HG03354 (cell line): ENCODE data around the gene WWC2.

Experiments
- ATAC-seq: cut with Tn5 transposase; IDR thresholded peaks from one replicate; pipeline ENCODE4 v1.9.1; 2021; ENCODE audit warnings: mild to moderate bottlenecking; ENCODE audit not compliant: unreplicated experiment, poor library complexity, severe bottlenecking

Gene WWC2

DNA sequence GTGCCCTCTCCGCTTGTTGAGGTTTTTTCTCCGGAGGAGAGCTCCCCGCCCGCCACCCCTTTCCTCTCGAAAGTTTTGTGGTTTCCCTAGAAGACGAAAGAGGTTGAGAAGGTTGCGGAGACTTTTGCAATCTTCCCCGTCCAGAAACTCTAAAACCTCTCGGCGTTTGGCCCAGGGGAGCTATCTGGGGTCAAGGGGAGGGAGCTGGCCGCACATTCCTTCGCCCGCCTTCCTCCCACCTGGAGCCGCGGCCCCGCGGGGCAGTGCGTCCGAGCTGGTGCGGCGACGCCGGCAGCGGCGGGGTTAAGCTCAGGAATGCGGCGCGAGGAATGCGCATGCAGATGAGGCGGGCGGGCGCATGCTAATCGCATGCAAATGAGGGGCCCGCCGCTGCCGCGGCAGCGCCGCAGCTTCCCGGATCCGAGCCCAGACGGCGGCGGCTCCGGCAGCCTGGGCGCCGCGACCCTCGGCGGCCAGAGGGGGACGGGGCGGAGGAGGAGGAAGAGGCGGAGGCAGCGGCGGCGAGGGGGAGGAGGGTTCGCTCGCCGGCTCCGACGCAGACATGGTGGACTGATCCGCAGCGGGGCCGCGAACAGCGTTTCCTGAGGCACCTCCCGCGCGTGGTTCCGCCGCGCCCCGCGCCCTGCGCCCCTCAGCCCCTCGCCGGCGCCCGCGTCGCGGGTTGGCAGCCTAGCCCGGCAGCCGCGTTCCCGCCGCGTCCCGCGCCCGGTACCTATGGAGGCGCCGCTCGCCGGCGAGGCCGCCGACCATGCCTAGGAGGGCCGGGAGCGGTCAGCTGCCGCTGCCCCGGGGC, at the start of gene WWC2:
Gene WWC2, plus strand, starts transcription at position 535 of the 814 bp plus-strand sequence. Its CDS starts 235 bp downstream, at position 770.
- peak; percentile 75 for ATAC-seq

DNA sequence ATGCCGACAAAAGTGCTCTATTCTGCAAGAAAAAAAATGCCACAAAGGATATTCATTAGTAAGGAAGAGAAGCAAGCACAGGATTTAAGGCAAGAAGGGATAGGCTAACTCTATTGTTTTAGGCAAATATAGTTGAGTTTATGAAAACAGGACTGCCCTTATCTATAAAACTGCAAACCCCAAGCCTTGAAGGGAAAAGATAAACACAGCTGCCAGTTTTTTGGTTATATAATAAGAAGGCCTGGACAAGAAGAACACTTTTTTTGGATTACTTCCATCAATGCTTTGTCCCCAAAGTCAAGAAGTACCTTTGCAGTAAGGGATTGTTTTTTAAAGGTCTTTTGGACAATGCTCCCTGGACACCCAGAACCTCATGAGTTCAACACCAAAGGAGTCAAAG, 45.4 kb upstream of the WWC2 start:
- no peak for ATAC-seq

DNA sequence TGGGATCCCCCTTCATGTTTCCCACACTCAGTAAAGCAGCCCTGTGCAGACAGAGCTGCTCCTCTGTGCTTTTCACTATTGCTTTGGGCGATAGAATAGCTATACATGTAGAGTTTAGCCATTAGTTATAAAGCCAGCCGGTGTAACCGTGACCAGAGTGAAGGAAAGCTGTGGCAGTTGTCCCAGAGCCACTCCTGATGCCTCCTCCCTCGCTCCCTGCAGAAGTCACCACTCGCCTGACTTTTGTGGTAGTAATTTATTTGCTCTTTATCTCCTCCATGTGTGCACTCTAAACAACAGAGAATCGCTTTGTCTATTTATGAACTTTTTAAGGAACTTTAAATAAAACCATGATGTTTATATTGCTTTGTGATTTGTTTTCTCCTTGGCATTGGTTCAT, 41.8 kb upstream of the WWC2 start:
- no peak for ATAC-seq

DNA sequence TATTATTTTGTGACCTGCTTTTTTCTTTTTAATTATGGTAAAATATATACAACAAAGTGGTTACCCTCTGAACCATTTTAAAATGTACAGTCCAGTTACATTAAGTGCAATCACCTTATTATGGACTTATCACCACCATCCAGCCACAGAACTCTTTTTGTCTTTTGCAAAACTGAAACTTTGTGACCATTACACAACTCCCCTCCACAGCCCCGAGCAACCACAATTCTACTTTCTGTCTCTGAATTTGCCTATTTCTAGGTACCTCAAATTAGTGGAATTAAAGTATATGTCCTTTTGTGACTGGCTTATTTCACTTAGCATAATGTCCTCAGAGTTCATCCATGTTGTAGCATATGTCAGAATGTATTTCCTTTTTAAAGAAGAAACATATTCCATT, 39.3 kb upstream of the WWC2 start:
- ATAC-seq = peak; percentile 66

DNA sequence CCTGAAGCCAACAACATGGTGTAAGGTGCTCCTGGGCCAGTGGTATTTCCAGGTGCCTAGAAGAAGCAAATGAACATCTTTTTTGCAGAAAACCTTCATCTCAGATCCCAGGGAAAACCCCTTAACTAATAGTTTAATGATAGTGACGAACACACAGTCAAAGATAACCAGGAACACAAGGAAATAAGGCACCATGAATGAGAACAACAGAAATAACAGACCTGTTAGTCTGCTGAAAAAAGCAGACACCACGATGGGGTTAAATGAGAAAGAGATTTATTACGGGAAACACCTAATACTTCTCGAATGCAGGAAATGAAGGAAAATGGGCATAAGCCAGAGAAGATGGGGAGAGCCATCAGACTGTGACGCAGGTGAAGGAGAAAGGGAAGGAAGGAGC, 30.6 kb upstream of the WWC2 start:
- ATAC-seq = no peak

DNA sequence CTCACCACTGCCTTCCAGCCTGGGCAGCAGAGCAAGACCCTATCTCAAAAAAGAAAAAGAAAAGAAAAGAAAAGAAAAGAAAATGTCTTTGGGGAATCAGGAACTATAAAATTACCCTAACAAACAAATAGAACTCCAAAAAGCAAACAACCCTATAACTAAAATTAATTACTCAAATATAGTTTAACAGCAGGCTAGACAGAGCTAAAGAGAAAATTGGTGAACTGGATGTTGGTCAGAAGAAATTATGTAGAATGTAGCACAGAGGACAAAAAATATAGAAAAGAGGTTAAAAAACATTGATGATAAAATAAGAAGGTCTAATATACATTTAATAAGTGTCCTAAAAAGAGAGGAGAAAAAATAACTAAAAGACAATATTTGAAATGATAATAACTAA, 27.8 kb upstream of the WWC2 start:
- ATAC-seq = no peak

DNA sequence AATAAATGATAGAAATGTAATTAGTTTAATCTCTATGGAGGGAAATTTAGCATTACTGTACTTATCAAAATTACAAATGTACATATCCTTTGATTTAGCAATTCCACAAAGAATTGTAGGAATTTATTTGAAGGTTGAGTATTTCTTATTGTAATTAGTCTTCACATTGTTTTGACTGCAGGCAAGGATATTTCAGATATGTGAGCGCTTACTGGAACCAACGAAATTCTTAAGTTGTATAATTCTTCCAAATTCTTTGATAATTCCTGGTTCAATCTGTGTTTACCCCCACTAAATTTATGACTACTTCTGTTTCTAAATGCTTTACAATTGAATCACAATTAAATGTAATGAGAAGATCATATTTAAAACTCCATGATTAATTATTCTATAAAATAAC, 26.9 kb upstream of the WWC2 start:
- no peak for ATAC-seq

DNA sequence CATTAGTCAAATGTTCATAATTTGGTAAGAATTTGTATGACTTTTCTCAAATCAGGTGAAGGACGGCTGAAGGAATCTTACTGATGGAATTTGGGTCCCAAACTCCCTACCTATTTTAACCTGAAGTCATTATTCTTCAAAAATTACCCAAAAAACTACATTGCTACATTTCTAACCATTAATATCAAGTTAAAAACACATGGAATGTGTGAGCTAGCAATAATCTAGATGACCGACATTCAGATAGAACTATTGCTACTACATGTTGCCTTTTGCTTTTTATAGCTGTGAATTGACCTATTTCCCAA, 25.3 kb upstream of the WWC2 start:
- ATAC-seq = no peak

DNA sequence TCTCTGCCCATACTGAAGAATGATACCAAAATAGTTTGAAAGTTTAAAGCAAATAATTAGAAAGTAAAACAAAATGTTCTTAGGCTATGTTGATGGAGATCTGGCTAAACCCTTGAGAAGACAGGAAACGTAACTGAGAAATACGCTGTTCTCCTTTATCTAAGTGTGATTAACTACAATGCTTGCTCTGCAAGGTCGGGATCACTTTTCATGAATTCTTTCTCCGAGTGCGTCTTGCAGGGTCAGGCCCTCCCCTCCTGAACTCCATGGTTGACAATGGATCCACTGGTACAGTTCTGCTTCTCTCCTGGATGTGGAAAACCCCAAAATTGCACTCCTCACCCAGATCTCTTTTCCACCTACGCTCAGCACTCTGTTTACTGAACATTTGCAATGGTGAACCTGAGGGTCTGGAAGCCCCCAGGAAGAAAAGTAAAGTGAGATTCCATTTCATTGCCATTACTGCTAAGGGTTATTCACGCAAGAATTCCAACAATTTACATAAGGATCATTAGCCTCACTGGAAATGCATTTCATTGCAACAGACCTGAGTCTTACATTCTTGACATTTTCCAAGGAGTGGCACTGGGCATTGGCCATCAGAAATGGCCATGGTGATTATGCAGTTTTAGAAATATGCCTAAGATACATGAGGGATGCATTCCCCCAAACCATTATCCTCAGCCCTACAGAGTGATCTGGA, 24.6 kb upstream of the WWC2 start:
- no peak for ATAC-seq

DNA sequence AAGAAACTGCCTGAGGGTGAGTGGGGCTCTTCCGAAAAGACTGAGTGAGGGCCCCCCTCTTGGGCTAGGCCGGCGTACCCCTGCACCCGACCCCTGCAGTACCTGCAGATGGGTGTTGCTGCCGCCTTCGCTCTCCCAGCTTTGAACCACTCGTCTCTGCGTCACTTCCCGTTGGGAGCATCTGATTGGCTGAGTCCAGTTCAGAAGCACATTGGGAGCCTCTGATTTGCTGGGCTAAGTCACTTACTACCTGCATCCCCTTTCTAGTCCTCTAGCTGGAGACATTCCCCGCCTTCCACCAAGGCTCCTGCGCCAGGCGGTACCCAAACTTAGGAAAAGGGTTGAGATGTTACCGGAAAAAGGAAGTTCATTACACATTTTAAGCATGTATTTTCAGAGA, 20.4 kb upstream of the WWC2 start:
- no peak for ATAC-seq

DNA sequence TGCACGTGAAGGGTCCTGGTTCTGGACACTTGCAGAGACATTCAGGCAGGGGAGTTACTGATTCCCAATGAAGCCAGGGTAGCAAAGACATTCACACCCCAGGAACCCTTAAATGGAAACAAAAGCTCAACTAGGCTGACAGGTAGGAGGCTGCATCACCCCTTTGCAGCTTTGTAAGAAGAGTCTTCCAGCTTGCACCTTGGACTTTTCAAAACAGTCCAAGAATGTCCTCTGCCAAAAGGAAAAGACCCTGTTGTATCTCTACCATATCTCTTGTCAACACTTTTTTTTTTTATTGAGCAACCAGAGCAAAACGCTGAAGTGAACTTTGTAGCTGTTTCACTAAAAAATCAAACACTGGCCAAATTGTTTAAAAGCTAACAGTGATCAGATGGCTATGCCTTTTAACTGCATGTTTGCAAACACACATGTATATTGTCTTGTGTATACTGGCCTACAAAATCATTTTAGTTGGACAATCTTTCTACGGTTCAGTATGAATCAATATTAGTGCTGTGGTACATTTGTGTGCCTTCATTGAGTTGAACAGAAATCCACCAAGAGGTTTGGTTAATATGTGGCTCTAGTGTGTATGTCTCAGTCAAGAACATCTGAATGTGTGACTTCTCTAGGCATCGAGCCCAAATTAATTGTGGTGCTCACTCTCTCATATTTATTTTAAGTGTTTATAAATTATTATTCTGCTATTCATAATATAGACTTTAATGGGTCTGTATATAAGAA, 18.5 kb upstream of the WWC2 start:
- ATAC-seq = no peak

DNA sequence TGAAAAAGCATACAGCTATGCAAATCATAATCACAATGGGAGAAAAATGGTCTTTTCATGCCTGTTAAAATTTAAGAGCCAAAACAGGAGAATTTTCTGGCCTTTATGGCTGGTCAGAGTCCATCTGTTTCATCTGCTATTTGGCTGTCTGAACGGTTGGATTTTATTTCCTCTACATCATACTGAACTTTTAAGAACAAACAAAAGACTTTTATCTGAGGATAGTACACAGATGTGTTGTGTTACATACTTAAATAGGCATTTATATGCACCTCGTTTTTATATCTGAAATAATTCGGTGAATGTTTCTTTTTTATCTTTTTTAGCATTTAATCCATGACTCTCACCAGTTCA, 18.0 kb upstream of the WWC2 start:
- ATAC-seq = no peak

DNA sequence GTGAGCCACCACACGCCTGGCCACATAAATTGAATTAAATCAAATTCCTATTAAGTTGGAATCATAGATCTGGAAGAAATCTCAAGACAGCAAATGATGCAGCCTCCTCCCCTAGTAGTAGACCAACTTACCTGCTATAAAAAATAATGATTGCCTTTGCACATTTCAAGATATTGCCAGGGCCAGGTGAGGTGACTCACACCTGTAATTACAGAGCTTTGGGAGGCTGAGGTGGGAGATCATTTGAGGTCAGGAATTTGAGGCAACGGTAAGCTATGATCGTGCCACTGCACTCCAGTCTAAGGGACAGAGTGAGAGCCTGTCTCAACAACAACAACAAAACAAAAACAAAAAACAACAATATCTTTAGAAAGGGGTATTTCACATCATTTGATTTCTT, 17.0 kb upstream of the WWC2 start:
- no peak for ATAC-seq

DNA sequence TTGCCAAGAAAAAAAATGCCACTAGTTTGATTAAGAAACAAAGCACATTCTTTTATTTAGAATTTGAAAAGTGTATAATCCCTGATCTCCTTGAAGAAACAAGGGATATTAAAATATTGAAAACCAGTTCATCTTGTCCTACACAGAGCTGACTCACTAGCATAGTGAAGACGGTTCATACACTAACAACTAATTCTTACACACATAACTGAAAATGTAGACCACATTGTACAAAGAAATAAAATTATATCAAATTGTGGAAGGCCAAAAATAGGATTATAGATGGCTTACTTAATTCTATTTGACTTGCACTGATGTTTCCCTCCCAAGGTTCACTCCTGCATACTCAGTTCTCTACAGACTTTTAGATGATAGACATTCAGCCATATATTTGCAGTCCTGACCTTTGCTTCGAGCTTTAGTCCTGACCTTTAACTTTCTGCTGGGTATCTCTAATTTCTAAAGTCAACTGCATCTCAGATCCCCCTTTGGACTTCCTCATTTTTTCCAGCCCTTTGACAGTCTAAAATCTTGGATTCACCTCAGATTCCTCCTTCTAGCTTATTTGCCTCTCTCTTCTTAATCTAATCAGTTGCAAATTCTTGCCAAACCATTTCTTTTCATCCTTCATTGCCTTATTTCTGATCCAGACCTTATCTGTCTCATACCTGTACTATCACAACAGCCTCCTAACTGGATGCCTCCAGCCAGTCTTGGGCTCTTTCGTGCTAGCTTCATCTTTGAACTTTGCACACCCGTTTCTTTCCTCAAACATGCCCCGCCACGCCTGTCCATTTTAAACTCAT, 4.5 kb upstream of the WWC2 start:
- no peak for ATAC-seq

DNA sequence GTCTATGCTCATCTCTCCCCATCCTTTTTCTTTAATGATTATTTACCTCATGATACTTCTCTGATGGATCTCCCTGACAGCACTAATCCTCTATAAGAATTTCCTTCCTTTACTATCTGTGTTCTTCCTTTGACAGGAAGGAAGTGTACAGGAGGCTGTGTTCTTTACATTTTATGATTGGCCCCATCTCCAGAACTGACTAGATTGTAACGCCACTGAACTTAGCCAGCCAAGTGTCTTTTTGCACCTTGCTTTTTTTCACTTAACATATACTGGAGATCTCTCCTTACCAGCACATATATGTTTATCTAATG, 3.9 kb upstream of the WWC2 start:
- ATAC-seq = no peak

DNA sequence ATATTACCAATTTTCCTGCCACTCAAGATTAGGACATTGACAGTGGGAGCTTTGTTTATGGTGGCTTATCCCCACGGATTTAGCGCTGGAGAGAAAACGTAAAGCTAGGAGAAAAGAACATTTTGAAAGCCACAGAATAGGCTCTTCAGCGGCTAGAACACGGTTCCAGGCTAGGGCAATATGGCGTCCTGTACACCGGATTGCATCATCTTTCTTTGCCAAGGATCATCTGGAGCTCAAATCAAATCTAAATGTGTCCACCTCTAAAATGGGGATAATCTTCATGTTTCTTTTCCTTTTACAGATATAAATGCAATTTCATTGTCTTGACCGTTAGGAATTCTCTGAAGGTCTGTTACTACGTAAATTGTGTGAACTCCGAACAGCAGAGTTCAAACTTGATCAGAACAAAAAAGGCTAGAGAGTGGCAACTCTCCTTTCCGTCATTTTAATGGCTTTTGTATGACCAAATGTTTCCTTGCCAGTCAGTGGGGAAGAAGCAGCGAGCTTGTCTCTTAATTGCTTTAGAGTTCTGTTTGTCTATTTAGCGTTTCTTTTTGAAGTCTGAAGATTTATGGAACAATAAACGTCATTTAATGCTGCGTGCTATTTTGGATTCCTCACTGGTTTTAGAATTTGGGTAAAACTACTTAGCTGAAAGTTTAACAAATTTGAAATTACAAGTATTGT, 2.6 kb upstream of the WWC2 start:
- no peak for ATAC-seq

DNA sequence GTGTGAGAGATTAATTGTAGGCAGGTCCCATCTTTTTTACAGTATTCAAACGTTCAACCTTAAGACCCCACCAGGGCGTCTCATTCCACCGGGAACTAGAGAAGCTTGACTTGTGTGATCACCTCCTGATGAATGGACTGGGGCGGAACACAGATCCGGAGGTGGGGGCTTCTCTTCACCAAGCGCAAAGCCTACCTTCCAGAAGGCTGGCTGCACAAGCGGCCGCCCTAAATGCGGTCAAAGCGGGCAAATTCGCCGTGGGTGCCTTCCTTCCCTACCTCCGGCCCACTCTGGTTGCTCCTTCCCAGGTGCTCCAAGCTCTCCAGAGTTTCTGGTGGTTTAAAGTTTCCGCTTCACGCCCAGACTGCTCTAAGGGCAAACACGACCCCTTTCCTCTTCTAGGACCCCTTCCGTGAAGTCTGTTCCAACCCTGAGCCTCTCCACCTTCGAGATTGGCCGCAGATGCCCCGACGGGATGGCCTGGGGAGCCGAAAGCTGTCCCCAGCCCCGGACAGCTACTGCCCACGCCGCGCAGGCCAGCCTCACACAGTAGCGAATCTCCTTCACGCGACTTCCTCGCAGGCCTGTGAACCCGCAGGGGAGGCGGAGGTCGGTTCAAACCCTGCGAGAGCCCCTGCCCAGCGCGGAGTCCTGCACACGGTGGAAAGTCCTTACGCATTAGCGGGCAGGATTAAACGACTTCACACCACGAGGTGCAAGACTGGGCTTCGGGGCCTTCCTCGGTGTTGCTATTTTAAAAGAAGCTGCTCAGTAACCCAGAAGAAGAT, 1.6 kb upstream of the WWC2 start:
- no peak for ATAC-seq

DNA sequence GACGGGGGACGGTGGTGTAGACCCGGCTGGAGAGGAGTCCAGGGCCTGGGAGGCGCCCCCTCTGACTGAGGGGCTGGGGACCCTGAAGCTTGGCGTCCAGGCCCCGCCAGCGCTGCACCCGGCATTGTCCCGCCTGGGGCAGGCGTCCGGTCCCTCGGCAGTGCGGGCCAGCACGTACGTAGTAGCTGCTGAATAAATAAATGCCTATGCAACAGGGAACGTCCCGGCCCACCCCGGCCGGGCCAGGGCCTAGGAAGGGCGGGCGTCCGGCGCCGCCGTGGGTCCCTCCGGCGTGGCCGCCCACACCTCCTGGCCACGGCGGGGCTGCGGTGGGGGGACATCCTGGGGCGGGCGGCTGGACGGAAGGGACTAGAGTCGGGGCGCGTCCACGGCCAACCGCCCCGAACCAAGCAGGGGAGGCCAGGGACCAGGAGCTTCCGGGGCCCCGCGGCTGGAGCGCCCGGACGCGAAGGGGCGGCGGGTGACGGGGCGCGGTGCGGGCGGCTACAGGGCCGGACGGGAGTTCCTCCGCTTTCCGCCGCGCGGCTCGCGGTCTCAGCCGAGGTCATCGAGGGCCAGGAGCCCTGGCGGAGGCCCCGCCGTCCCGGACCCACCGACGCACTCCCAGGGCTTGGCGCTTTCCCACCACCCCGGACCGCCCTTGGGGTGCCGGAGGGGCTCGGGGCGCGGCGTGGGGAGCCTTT, 886 bp upstream of the WWC2 start:
- ATAC-seq = peak; percentile 45
